NCI-H226 (cell line): ENCODE measurements around the gene FGFRL1.
A peak's percentile ranks its signal among the peaks of the same experiment; 100 is the strongest.
"Not testable (repeated sequence)": the region's sequence is repeated elsewhere in the genome, so short reads cannot be mapped to it uniquely, and the experiment has no call there.

Experiments
- DNase-seq: peaks from one replicate; pipeline ENCODE4 v3.0.0-alpha.2; 2015

Gene FGFRL1

DNA sequence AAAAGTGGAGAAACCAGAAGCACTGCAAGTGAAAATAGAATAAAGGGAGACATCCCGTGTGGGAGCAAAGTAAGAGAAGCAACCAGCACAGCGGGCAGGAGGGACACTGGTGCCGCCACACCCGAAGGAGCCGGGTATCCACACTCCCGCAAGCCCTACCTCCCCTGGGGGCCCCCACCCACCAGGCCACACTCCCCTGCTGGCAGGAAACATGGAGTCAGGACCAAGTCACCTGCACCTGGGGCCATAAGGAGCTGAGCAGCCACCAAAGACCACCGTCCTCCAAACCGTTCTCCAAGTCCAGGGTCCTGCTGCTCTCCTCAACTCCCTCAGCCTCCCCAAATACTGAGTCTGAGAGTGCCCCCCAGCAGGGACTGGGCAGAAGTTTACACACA, 30.5 kb downstream of the FGFRL1 start:
- no peak for DNase-seq

DNA sequence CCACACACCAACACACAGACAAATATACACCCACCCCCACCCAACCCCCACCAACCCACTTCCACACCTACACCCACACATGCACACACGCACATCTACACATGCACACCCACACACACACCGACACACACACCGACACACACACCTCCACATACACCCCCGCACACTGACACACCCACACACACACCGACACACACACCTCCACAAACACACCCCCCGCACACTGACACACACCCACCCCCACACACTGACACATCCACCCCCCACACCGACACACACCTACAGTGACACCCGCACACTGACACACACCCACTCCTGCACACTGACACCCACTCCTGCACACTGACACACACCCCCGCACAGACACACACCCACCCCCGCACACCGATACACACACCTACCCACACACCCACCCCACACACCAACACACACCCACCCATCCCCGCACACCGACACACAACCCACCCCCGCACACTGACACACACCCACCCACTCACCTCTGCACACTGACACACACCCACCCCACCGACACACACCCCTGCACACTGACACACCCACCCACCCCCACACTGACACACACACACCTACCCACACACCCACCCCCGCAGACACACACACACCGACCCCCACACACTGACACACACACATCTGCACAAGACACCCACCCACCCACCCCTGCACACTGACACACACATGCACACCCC, 31.1 kb downstream of the FGFRL1 start:
- no peak for DNase-seq

GRCh38 chr4:1043162-1043561, 31.7 kb downstream of the FGFRL1 start:
- DNase-seq, result no peak

DNA sequence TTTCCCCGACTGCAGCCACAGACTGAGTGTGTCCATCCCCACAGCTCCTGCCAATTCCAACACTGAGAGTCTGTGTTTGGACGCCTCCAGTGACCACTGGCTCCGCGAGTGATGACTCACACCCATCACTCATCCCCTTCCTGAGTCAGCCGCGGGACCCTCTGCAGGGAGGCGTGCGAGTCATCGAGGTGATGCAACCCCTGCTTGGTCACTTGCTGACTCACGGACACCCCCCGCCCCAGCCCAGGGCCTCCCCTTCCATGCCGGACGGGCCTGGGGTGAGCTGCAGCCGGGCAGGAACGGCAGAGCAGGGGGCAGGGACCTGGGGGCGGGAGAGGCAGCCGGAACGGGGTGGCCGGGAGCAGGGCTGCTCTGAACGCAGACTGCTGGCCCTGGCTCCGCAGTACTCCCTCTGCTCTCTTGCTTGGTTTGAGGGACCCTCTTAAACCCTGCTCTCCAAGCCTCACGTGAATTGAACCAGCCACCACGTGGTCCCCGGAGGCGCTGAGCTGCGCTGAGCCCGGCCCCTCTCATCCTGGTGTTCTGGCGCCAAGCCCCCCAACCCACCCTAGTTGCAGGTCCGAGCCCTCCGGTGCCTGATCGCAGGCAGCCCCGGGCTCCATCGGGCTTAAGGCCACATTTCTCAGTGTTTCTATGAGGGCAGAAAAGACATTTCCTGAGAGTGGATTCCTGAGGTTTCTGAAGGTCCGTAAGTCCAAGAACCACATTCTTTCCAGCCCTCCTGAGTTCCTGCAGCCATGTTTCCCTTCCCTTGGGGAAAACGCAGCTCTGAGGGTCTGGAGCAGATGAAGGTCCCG, 32.4 kb downstream of the FGFRL1 start:
- DNase-seq, result peak; percentile 96

- DNase-seq, result no peak
Observed at GRCh38 chr4:1044469-1045192, 33.2 kb downstream of the FGFRL1 start.

DNA sequence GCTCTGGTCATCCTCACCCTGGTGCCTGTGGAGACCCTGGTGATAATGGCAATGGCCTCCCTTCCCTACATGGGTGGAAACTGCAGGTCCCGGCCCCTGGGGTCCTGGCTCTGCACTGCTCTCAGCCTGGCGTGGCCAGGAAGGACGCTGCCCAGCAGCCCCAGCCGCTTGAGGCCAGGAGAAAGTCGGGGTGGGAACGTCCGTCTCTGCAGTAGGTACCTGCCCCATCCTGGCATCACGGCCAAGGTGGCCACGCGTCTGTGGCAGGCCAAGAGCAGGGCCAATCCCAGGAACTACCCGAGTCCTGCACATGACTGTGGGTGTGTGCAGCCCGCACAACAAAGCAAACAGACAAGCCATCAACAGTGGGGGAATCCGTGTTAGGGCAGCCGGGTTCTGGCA, 33.8 kb downstream of the FGFRL1 start:
- no peak for DNase-seq

DNA sequence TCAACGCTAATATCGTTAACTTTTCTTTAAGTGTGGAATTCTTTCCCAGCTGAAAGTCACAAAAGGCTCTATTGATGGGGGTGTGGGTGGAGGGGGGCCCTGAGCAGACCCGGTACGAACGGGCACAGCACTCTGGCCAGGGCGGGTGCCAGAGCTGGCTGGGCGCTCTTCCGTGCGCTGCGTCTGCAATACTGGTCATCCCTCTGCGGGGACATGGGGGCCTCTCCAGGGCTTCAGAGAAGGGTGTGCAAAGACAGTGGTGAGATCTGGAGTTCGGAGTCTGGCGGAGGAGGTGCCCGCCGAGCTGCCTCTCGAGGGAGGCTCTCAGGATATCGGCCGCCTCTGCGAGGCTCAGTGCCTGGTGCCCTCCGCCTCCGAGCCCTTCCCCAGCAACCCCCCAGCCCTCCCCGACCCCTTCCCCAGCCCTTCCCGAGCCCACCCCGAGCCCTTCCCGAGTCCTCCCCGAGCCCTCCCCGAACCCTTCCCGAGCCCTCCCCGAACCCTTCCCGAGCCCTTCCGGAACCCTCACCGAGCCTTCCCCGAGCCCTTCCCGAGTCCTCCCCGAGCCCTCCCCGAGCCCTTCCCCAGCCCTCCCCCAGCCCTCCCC, 34.3 kb downstream of the FGFRL1 start:
- DNase-seq, result no peak

DNA sequence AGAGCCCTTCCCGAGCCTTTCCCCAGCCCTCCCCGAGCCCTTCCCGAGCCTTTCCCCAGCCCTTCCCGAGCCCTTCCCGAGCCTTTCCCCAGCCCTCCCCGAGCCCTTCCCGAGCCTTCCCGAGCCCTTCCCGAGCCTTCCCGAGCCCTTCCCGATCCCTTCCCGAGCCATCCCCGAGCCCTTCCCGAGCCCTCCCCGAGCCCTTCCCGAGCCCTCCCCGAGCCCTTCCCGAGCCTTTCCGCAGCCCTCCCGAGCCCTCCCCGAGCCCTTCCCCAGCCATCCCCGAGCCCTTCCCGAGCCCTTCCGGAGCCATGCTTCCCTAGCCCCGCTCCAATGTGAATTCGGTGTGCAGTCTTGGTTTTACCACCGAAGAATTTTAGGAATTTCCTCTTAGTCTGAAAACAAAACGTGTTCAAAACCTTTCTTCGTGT, 35.2 kb downstream of the FGFRL1 start:
- peak; percentile 63 for DNase-seq

DNA sequence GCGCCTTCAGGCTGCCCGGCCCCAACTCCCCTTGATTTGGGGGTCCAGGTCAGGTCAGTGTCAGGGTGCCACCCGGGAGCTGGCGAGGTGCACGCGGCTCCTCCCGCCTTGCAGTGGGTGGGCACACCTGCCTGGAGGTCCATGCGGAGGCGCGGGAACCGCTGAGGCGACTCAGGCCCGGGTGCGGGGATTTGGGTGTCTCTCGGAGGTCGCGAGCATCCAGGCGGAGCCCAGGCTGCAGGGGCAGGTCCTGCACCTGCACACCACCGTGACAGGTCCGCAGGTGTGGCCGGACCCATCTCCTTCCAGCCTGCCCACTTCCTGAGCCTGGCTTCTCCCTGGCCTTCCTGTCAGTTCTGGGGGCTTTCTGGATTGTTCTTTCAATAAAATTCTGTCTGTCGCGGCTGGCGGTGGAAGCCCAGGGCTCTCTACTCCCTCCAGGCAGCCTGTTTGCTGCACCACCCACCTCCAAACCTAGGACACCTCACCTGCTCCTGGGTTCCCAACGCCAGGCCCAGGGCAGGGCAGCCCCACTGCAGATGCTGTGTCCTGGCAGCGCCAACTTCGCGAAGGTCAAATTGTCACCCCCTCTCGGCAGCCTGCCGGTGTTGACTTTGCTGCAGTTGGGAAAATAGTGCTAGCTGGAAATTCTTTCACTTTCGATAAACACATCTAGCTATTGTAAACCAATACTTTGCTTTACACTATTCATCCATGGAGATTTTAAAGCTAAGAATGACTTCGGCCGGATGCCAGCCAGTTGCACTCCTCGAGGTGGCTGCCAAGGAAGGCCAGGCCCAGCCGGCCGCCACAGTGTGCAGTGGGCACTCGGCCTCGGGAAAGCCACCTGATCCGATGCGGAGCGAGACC, 35.9 kb downstream of the FGFRL1 start:
- DNase-seq, result no peak

- DNase-seq, result no peak
Observed at GRCh38 chr4:1047976-1048772, 36.7 kb downstream of the FGFRL1 start.

DNA sequence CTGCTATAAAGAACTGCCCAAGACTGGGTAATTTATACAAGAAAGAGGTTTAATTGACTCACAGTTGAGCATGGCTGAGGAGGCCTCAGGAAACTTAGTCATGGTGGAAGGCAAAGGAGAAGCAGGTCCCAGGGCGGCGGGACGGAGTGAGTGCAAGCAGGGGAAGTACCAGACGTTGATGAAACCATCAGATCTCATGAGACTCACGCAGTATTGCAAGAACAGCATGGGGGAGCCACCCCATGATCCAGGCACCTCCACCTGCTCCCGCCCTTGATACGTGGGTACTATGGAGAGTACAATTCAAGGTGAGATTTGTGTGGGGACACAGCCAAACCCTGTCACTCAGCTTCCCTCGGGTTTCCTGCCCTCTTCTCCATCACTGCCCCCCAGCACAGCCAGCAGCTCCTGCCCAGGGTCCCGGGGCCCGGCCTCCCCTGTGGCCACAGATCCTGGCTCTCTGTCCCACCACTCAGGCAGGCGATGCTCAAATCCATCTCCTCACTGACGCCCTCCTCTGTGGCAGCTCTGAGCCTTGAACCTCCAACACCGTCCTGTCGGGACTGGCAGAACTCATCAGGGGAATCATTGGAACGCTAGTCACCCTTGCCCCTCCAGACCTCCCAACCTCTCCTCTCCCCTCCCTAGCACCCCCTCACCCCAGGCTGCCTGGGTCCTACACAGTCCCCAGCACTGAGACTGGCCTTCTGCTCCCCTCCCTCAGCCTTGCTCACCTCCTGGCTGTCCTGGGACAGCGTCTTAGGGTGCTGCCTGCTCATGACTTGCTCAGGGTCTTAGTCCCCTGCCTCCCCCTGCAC, 37.6 kb downstream of the FGFRL1 start:
- DNase-seq, result no peak

DNA sequence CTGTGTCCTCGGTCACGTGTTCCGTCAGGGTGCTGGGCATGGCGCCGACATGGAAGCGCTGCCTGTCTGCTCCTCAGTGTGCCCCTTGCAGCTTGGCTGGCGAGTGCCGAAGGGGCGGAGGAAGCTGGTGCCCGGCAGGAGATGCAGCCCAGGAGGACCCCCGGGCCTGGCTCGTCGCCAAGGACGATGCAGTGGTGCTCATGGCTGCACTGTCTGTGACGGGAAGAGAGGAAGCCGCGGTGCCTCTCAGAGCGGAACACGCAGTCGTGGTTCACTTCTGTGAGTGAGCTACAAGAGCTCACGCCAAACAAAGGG, 38.1 kb downstream of the FGFRL1 start:
- DNase-seq, result no peak

DNA sequence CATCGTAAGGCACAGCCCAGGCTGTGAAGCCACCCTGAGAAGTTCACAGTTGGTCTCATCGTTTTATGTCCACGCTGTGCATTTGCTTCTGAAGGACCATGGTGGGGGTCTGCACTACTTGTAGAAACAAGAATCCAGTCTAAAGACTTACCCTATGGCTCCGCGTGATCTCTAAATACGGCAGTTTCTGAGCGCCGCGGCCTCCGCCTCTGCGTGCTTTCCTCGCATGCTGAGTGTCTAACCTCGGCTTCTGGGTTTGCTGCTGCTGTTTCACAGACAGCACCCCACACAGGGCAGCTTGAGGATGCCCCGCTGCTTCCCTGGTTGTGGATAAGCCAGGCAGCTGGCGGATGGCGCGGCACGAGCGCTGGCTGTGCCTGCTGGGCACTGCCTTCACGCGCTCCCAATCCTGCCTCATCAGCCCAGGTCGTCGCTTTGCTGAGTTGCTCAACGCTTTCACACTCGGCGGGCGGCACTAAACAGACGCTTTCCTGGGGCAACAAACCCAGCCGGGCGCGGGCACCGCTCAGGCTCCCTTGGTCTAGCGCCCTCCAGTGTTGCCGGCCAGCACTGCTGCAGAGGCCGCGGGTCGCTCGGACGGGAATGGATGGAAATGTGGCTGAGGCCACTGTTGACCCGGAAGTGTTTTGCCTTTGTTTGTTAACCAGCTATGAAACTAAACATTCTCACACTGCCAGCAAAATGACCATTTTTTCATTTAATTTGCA, 39.2 kb downstream of the FGFRL1 start:
- DNase-seq, result no peak

GRCh38 chr4:1051472-1051871, 40.0 kb downstream of the FGFRL1 start:
- DNase-seq, result no peak

DNA sequence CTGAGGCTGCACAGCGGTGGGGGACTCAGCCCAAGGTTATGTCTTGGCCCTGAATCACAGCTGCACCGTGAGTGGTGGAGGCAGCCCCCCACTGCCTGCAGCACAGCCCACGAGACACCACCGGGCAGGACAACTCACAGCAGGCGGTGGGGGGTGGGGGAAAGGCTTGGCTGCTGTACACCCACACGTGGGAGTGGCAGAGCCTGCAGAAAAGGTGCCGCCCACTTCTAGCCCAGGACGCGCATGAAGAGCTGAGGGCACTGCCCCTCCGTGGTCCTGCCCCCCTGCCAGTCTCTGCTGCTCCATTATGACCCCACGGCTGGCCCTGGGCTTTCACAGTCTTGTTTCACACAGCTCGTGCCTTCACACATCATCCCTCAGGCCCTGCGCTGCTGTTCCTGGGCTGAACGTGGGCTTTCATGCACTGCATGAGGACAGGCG, 40.8 kb downstream of the FGFRL1 start:
- no peak for DNase-seq

DNA sequence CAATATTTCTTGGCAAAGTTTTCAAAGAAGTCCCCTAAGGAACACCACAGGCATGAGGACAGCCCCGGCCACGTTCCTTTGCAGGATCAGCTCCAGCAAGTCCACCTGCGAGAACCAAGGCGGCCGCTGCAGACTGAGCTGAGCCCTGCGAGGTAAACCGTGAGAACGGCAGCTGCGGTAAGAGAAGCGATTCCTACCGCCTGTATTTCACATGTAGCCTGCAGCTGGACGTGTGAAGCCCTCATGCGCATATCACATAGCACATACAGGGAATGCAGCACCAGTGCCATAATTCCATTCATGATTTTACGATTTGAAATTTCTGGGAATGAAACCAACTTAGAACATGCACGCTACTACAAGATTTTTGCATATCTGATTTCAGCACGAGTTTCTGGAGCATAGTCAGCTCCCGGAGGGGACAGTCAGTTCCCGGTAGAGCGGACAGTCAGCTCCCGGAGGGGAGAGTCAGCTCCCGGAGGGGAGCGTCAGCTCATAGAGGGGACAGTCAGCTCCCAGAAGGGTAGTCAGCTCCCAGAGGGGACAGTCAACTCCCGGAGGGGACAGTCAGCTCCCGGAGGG, 41.7 kb downstream of the FGFRL1 start:
- DNase-seq, result no peak

DNA sequence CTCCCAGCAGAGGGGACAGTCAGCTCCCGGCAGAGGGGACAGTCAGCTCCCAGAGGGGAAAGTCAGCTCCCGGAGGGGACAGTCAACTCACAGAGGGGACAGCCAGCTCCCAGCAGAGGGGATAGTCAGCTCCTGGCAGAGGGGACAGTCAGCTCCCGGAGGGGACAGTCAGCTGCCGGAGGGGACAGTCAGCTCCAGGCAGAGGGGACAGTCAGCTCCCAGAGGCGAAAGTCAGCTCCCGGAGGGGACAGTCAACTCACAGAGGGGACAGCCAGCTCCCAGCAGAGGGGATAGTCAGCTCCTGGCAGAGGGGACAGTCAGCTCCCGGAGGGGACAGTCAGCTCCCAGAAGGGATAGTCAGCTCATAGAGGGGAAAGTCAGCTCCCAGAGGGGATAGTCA, 42.5 kb downstream of the FGFRL1 start:
- not testable (repeated sequence) for DNase-seq

DNA sequence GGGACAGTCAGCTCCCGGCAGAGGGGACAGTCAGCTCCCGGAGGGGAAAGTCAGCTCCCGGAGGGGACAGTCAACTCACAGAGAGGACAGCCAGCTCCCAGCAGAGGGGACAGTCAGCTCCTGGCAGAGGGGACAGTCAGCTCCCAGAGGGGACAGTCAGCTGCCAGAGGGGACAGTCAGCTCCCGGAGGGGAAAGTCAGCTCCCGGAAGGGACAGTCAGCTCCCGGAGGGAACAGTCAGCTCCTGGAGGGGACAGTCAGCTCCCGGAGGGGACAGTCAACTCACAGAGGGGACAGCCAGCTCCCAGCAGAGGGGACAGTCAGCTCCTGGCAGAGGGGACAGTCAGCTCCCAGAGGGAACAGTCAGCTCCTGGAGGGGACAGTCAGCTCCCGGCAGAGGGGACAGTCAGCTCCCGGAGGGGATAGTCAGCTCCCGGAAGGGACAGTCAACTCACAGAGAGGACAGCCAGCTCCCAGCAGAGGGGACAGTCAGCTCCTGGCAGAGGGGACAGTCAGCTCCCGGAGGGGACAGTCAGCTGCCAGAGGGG, 43.3 kb downstream of the FGFRL1 start:
- DNase-seq, result not testable (repeated sequence)

DNA sequence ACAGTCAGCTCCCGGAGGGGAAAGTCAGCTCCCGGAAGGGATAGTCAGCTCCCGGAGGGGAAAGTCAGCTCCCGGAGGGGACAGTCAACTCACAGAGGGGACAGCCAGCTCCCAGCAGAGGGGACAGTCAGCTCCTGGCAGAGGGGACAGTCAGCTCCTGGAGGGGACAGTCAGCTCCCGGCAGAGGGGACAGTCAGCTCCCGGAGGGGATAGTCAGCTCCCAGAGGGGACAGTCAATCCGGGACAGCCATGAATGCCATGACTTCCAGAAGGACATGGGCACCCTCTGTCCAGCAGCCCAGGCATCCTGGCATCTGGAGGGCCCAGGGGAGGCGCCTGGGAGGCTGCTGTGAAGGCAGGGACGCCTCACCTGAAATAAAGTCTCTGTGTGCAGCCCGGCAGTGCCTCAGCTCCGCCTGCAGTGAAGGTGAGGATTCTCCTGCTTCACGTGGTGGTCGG, 43.8 kb downstream of the FGFRL1 start:
- DNase-seq, result not testable (repeated sequence)
